Measurements from ENCODE around the gene GRB10.

The GRB10 gene

DNA sequence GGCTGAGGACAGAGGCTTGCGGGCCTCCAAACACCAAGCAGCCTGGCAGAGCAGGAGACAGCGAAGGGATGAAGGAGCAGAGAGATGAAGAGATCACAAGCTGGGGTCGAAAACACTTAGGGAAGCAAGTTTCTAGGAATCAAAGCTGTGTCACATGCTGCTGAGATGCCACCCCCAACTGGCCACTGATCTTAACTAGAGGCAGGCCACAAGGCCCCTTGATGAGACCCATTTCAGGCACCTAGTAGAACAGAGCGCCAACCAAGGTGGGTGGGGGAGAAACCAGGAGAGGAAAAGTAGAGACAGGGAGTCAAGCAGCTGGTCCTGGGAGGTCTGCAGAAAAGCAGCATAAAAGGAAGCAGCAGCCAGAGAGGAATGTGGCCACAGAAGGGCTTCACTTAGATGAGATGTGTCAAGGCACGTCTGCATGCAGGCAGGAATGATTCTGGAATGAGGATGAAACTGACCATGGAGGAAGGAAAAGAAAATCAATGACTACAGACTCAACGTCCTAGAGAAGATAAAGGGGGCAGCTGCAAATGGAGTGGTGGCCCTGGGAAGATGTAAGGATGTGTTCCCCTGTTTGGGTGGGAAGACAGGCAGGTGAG lies 132.5 kb downstream of the GRB10 start:
- no peak for TF ChIP-seq CTCF (IDR thresholded peaks at IDR 0.05; ENCODE audit: borderline replicate concordance, control extremely low read depth, extremely low read depth, insufficient read depth, missing control alignments)
- in situ Hi-C loops (cut with MboI; ENCODE audit: low sequenced_read_pairs, unreplicated experiment): loop anchor here (25.0 kb wide), 2 partner anchors 188 to 538 kb away; partner anchors contain the start of gene FIGNL1
- DNase-seq (ENCODE audit: low spot score): no peak

GRCh38 chr7:50649259-50649885 lies 133.3 kb downstream of the GRB10 start:
- no peak for TF ChIP-seq CTCF (IDR thresholded peaks at IDR 0.05; ENCODE audit: borderline replicate concordance, control extremely low read depth, extremely low read depth, insufficient read depth, missing control alignments)
- in situ Hi-C loops (cut with MboI; ENCODE audit: low sequenced_read_pairs, unreplicated experiment): no loop called here
- no peak for DNase-seq (ENCODE audit: low spot score)

- TF ChIP-seq CTCF (IDR thresholded peaks at IDR 0.05; ENCODE audit: borderline replicate concordance, control extremely low read depth, extremely low read depth, insufficient read depth, missing control alignments): no peak
- no peak for DNase-seq (ENCODE audit: low spot score)
Measured at GRCh38 chr7:50648570-50649169, 134.0 kb downstream of the GRB10 start.

GRCh38 chr7:50648076-50648475 lies 134.6 kb downstream of the GRB10 start:
- no peak for TF ChIP-seq CTCF (IDR thresholded peaks at IDR 0.05; ENCODE audit: borderline replicate concordance, control extremely low read depth, extremely low read depth, insufficient read depth, missing control alignments)
- DNase-seq (ENCODE audit: low spot score): no peak
- in situ Hi-C loops (cut with MboI; ENCODE audit: low sequenced_read_pairs, unreplicated experiment): no loop called here

More at GRCh38 chr7:50648570-50649169, 134.0 kb downstream of the GRB10 start:
- in situ Hi-C loops (cut with MboI; ENCODE audit: low sequenced_read_pairs, unreplicated experiment): no loop called here

DNA sequence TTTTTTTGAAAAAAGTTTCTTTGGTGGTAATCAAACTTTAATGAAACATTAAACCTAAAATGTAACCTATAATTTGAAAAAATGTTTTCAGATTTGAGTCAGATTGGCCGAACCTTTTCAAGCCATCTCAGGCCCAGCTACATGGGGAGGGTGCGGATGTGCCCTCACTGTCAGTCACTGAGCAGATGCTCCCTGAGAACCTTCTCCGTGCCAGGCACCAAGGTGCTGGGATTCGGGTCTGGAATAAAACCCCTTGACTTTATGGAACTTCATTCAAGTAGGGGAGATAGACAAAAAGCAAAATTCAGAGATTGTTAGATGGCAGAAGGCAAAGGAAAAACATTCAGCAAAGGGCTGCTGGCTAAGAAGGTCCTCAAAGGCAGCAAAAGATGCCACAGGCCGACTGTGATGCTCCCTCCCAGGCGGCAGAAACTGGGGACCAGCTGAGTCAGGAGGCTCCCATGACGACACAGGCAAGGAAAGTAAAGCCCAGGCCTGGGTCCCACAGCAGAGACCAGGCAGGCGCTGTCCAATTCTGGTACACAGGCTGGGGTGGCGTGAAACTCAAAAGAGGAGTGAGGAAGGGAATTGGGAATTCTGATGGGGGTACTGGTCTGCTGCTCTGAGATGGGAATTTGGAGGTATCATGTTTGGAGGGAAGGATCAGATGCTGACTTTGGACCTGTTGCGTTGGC lies 135.3 kb downstream of the GRB10 start:
- in situ Hi-C loops (cut with MboI; ENCODE audit: low sequenced_read_pairs, unreplicated experiment): no loop called here
- TF ChIP-seq CTCF (IDR thresholded peaks at IDR 0.05; ENCODE audit: borderline replicate concordance, control extremely low read depth, extremely low read depth, insufficient read depth, missing control alignments): no peak
- DNase-seq (ENCODE audit: low spot score): no peak

GRCh38 chr7:50646069-50646468 lies 136.6 kb downstream of the GRB10 start:
- in situ Hi-C loops (cut with MboI; ENCODE audit: low sequenced_read_pairs, unreplicated experiment): no loop called here
- no peak for DNase-seq (ENCODE audit: low spot score)
- no peak for TF ChIP-seq CTCF (IDR thresholded peaks at IDR 0.05; ENCODE audit: borderline replicate concordance, control extremely low read depth, extremely low read depth, insufficient read depth, missing control alignments)
